Mesenchymal stem cell (in vitro differentiated cells and primary cell): ENCODE measurements around the gene SMIM13.

Experiments
- DNase-seq: peaks from one replicate; pipeline ENCODE4 v3.0.0-alpha.2; 2013
- H2AFZ ChIP-seq: one replicate; pipeline ENCODE4 v1.6.1; 2013; ENCODE audit warnings: low read depth, mild to moderate bottlenecking, control low read depth, inconsistent platforms, low read length, moderate library complexity
- H2AK5ac ChIP-seq: 2 replicates; pipeline ENCODE4 v1.6.1; 2013; ENCODE audit warnings: low read length, moderate library complexity, mild to moderate bottlenecking, inconsistent platforms; ENCODE audit not compliant: severe bottlenecking
- H2BK120ac ChIP-seq: one replicate; pipeline ENCODE4 v1.6.1; 2013; ENCODE audit warnings: low read depth, mild to moderate bottlenecking, inconsistent platforms, low read length, moderate library complexity
- H2BK12ac ChIP-seq, 2 experiments: one replicate each; pipeline ENCODE4 v1.6.1; 2013; ENCODE audit warnings: inconsistent platforms in 2 of 2, low read length in 2 of 2, mild to moderate bottlenecking in 2 of 2, moderate library complexity in 2 of 2, control low read depth in 1 of 2
- H2BK15ac ChIP-seq: one replicate; pipeline ENCODE4 v1.6.1; 2013; ENCODE audit warnings: mild to moderate bottlenecking, low read depth, inconsistent platforms; ENCODE audit not compliant: poor library complexity, severe bottlenecking
- H2BK5ac ChIP-seq: 2 replicates; pipeline ENCODE4 v1.6.1; 2013; ENCODE audit warnings: low read depth, mild to moderate bottlenecking, low read length, control low read depth, inconsistent platforms; ENCODE audit not compliant: poor library complexity, severe bottlenecking
- H3K14ac ChIP-seq, 2 experiments: one replicate each; pipeline ENCODE4 v1.6.1; 2013; ENCODE audit warnings: inconsistent platforms in 2 of 2, low read length in 2 of 2, control low read depth in 1 of 2, mild to moderate bottlenecking in 1 of 2, moderate library complexity in 1 of 2
- H3K18ac ChIP-seq, 2 experiments: one replicate each; pipeline ENCODE4 v1.6.1; 2013; ENCODE audit warnings: inconsistent platforms in 2 of 2, low read length in 2 of 2, control low read depth in 1 of 2, low read depth in 1 of 2, mild to moderate bottlenecking in 1 of 2
- H3K23ac ChIP-seq, 2 experiments: one replicate each; pipeline ENCODE4 v1.6.1; 2013; ENCODE audit warnings: inconsistent platforms in 2 of 2, low read length in 2 of 2, mild to moderate bottlenecking in 2 of 2, moderate library complexity in 2 of 2, control low read depth in 1 of 2
- H3K27ac ChIP-seq: 2 replicates; pipeline ENCODE4 v1.5.1; 2013; ENCODE audit warnings: mild to moderate bottlenecking, moderate library complexity, low read length, control low read depth, inconsistent platforms; ENCODE audit not compliant: poor library complexity, severe bottlenecking
- H3K27me3 ChIP-seq, 2 experiments: 2 replicates each; pipeline versions ENCODE4 v1.6.1 to v1.7.0; 2013; ENCODE audit warnings: low read length in 2 of 2, mild to moderate bottlenecking in 2 of 2, moderate library complexity in 2 of 2, control low read depth in 1 of 2, inconsistent platforms in 1 of 2; ENCODE audit not compliant: control insufficient read depth in 1 of 2, insufficient read depth in 1 of 2
- H3K36me3 ChIP-seq, 2 experiments: 2 replicates each; pipeline versions ENCODE4 v1.6.1 to v1.7.0; 2013; ENCODE audit warnings: low read length in 2 of 2, control low read depth in 1 of 2, inconsistent platforms in 1 of 2, low read depth in 1 of 2, mild to moderate bottlenecking in 1 of 2; ENCODE audit not compliant: insufficient read depth in 2 of 2, control insufficient read depth in 1 of 2
- H3K4ac ChIP-seq, 2 experiments: one replicate each; pipeline ENCODE4 v1.6.1; 2013; ENCODE audit warnings: inconsistent platforms in 2 of 2, low read length in 2 of 2, mild to moderate bottlenecking in 2 of 2, moderate library complexity in 2 of 2, control low read depth in 1 of 2, low read depth in 1 of 2
- H3K4me1 ChIP-seq: 2 replicates; pipeline ENCODE4 v1.6.1; 2013; ENCODE audit warnings: low read depth, low read length, control low read depth; ENCODE audit not compliant: control insufficient read depth, insufficient read depth
- H3K4me2 ChIP-seq: 2 replicates; pipeline ENCODE4 v1.6.1; 2013; ENCODE audit warnings: low read length, mild to moderate bottlenecking, inconsistent platforms; ENCODE audit not compliant: poor library complexity, severe bottlenecking
- H3K4me3 ChIP-seq, 2 experiments: 2 replicates each; pipeline versions ENCODE4 v1.5.1 to v1.7.0; 2013; ENCODE audit warnings: low read length in 2 of 2, mild to moderate bottlenecking in 2 of 2, control low read depth in 1 of 2, low read depth in 1 of 2; ENCODE audit not compliant: insufficient read depth in 1 of 2
- H3K79me1 ChIP-seq: replicated peaks from 2 replicates; pipeline ENCODE4 v1.6.1; 2013; ENCODE audit warnings: mild to moderate bottlenecking, control low read depth, low read length, inconsistent platforms; ENCODE audit not compliant: poor library complexity, severe bottlenecking
- H3K9ac ChIP-seq: 2 replicates; pipeline ENCODE4 v1.7.0; 2013; ENCODE audit warnings: mild to moderate bottlenecking, low read length, moderate library complexity
- H3K9me3 ChIP-seq: 2 replicates; pipeline ENCODE4 v1.7.0; 2013; ENCODE audit warnings: mild to moderate bottlenecking, low read length; ENCODE audit not compliant: control insufficient read depth
- H4K8ac ChIP-seq: one replicate; pipeline ENCODE4 v1.6.1; 2013; ENCODE audit warnings: inconsistent platforms, mild to moderate bottlenecking, low read length, moderate library complexity
- H4K91ac ChIP-seq: one replicate; pipeline ENCODE4 v1.6.1; 2013; ENCODE audit warnings: mild to moderate bottlenecking, low read length, inconsistent platforms
- WGBS: methylation state at CpG from one replicate; pipeline ENCODE4 v1.1.7; 2013; ENCODE audit warnings: mixed read lengths; 5-methylcytosine and 5-hydroxymethylcytosine counted together

Gene SMIM13

GRCh38 chr6:11093376-11093625 lies 333 bp upstream of the SMIM13 start:
- Histone ChIP-seq H3K23ac (no peak overlapping the region), H3K79me1 (peaks cover 3% of the 10 kb centered on the region), H2BK15ac (no peak overlapping the region), H3K4ac (peak overlapping the region; percentile 51 to 79), H3K4me3 (peak overlapping the region; percentile 98 to 99), H4K91ac (peak overlapping the region; percentile 72), H2AFZ (peak overlapping the region; percentile 94), H2BK12ac (peak overlapping the region in 1 of 2 experiments; percentile 15), H3K27me3 (no peaks in the 10 kb centered on the region), H2BK120ac (peak overlapping the region; percentile 80), H3K27ac (peak overlapping the region; percentile 64), H3K9ac (peak overlapping the region; percentile 99), H4K8ac (peak overlapping the region; percentile 86), H3K4me1 (peaks cover 3% of the 10 kb centered on the region), H2AK5ac (no peak overlapping the region), H2BK5ac (no peak overlapping the region), H3K9me3 (no peaks in the 10 kb centered on the region), H3K4me2 (peak overlapping the region; percentile 84), H3K14ac (no peak overlapping the region), H3K18ac (peak overlapping the region; percentile 63 to 95), H3K36me3 (no peaks in the 10 kb centered on the region)
- 0% methylated on average over 17 of the region's 17 CpGs for WGBS
- DNase-seq = no peak

GRCh38 chr6:11094411-11094851 lies 797 bp downstream of the SMIM13 start:
- peak; percentile 69 for DNase-seq

GRCh38 chr6:11094941-11095340 lies 1.3 kb downstream of the SMIM13 start:
- Histone ChIP-seq H3K4ac (no peak overlapping the region), H3K79me1 (peaks cover 3% of the 10 kb centered on the region), H3K36me3 (no peaks in the 10 kb centered on the region), H3K9ac (peak overlapping the region; percentile 99), H3K4me2 (peak overlapping the region; percentile 78), H4K91ac (no peak overlapping the region), H3K27me3 (no peaks in the 10 kb centered on the region), H2BK120ac (no peak overlapping the region), H3K4me1 (peaks cover 3% of the 10 kb centered on the region), H2AK5ac (no peak overlapping the region), H2BK5ac (no peak overlapping the region), H2BK12ac (no peak overlapping the region), H3K4me3 (peak overlapping the region in 1 of 2 experiments; percentile 98), H2BK15ac (no peak overlapping the region), H2AFZ (no peak overlapping the region), H3K23ac (no peak overlapping the region), H4K8ac (no peak overlapping the region), H3K14ac (no peak overlapping the region), H3K27ac (peak overlapping the region; percentile 77), H3K9me3 (no peaks in the 10 kb centered on the region), H3K18ac (no peak overlapping the region)
- peak; percentile 37 for DNase-seq
- 51% methylated on average over 3 of the region's 7 CpGs for WGBS

More at GRCh38 chr6:11094411-11094851, 797 bp downstream of the SMIM13 start:
- Histone ChIP-seq H2BK15ac (no peak overlapping the region), H3K4ac (peak overlapping the region; percentile 74 to 100), H3K9me3 (no peaks in the 10 kb centered on the region), H3K23ac (peak overlapping the region in 1 of 2 experiments; percentile 63), H3K4me1 (peaks cover 3% of the 10 kb centered on the region), H3K18ac (peak overlapping the region; percentile 91 to 99), H3K4me2 (peak overlapping the region; percentile 78), H3K9ac (peak overlapping the region; percentile 99), H2AK5ac (no peak overlapping the region), H3K14ac (peak overlapping the region; percentile 45 to 97), H4K8ac (peak overlapping the region; percentile 57), H3K27ac (peak overlapping the region; percentile 77), H4K91ac (peak overlapping the region; percentile 98), H2BK5ac (peak overlapping the region; percentile 49), H3K36me3 (no peaks in the 10 kb centered on the region), H2AFZ (peak overlapping the region; percentile 87), H2BK12ac (peak overlapping the region; percentile 61 to 87), H3K4me3 (peak overlapping the region; percentile 98 to 99), H3K27me3 (no peaks in the 10 kb centered on the region), H2BK120ac (no peak overlapping the region), H3K79me1 (peaks cover 3% of the 10 kb centered on the region)
- WGBS = 0% methylated on average over 15 of the region's 15 CpGs

GRCh38 chr6:11096109-11096508 lies 2.5 kb downstream of the SMIM13 start:
- Histone ChIP-seq H3K9me3 (peaks cover 3% of the 10 kb centered on the region), H4K91ac (no peak overlapping the region), H2BK120ac (no peak overlapping the region), H3K36me3 (peaks cover 0 to 3% of the 10 kb centered on the region in 2 experiments), H4K8ac (no peak overlapping the region), H3K4me2 (no peak overlapping the region), H3K18ac (no peak overlapping the region), H2BK15ac (no peak overlapping the region), H3K4me1 (peaks cover 3% of the 10 kb centered on the region), H2BK5ac (no peak overlapping the region), H2AK5ac (no peak overlapping the region), H3K14ac (no peak overlapping the region), H3K27me3 (no peaks in the 10 kb centered on the region), H3K79me1 (peaks cover 3% of the 10 kb centered on the region), H2AFZ (no peak overlapping the region), H3K4ac (no peak overlapping the region), H2BK12ac (no peak overlapping the region), H3K4me3 (peak overlapping the region in 1 of 2 experiments; percentile 98), H3K23ac (no peak overlapping the region), H3K9ac (peak overlapping the region; percentile 99), H3K27ac (no peak overlapping the region)
- WGBS = 78% methylated on average over 4 of the region's 4 CpGs
- DNase-seq = peak; percentile 78
